Mesenchymal stem cell (in vitro differentiated cells and primary cell): ENCODE results near the gene LIMK2.
A peak's percentile ranks its signal among the peaks of the same experiment; 100 is the strongest.

Source experiments
- DNase-seq: peaks from one replicate; pipeline ENCODE4 v3.0.0-alpha.2; 2013
- H2AFZ ChIP-seq: one replicate; pipeline ENCODE4 v1.6.1; 2013; ENCODE audit warnings: low read depth, mild to moderate bottlenecking, control low read depth, inconsistent platforms, low read length, moderate library complexity
- H2AK5ac ChIP-seq: 2 replicates; pipeline ENCODE4 v1.6.1; 2013; ENCODE audit warnings: low read length, moderate library complexity, mild to moderate bottlenecking, inconsistent platforms; ENCODE audit not compliant: severe bottlenecking
- H2BK120ac ChIP-seq: one replicate; pipeline ENCODE4 v1.6.1; 2013; ENCODE audit warnings: low read depth, mild to moderate bottlenecking, inconsistent platforms, low read length, moderate library complexity
- H2BK12ac ChIP-seq, 2 experiments: one replicate each; pipeline ENCODE4 v1.6.1; 2013; ENCODE audit warnings: inconsistent platforms in 2 of 2, low read length in 2 of 2, mild to moderate bottlenecking in 2 of 2, moderate library complexity in 2 of 2, control low read depth in 1 of 2
- H2BK15ac ChIP-seq: one replicate; pipeline ENCODE4 v1.6.1; 2013; ENCODE audit warnings: mild to moderate bottlenecking, low read depth, inconsistent platforms; ENCODE audit not compliant: poor library complexity, severe bottlenecking
- H2BK5ac ChIP-seq: 2 replicates; pipeline ENCODE4 v1.6.1; 2013; ENCODE audit warnings: low read depth, mild to moderate bottlenecking, low read length, control low read depth, inconsistent platforms; ENCODE audit not compliant: poor library complexity, severe bottlenecking
- H3K14ac ChIP-seq, 2 experiments: one replicate each; pipeline ENCODE4 v1.6.1; 2013; ENCODE audit warnings: inconsistent platforms in 2 of 2, low read length in 2 of 2, control low read depth in 1 of 2, mild to moderate bottlenecking in 1 of 2, moderate library complexity in 1 of 2
- H3K18ac ChIP-seq, 2 experiments: one replicate each; pipeline ENCODE4 v1.6.1; 2013; ENCODE audit warnings: inconsistent platforms in 2 of 2, low read length in 2 of 2, control low read depth in 1 of 2, low read depth in 1 of 2, mild to moderate bottlenecking in 1 of 2
- H3K23ac ChIP-seq, 2 experiments: one replicate each; pipeline ENCODE4 v1.6.1; 2013; ENCODE audit warnings: inconsistent platforms in 2 of 2, low read length in 2 of 2, mild to moderate bottlenecking in 2 of 2, moderate library complexity in 2 of 2, control low read depth in 1 of 2
- H3K27ac ChIP-seq: 2 replicates; pipeline ENCODE4 v1.5.1; 2013; ENCODE audit warnings: mild to moderate bottlenecking, moderate library complexity, low read length, control low read depth, inconsistent platforms; ENCODE audit not compliant: poor library complexity, severe bottlenecking
- H3K27me3 ChIP-seq, 2 experiments: 2 replicates each; pipeline versions ENCODE4 v1.6.1 to v1.7.0; 2013; ENCODE audit warnings: low read length in 2 of 2, mild to moderate bottlenecking in 2 of 2, moderate library complexity in 2 of 2, control low read depth in 1 of 2, inconsistent platforms in 1 of 2; ENCODE audit not compliant: control insufficient read depth in 1 of 2, insufficient read depth in 1 of 2
- H3K36me3 ChIP-seq, 2 experiments: 2 replicates each; pipeline versions ENCODE4 v1.6.1 to v1.7.0; 2013; ENCODE audit warnings: low read length in 2 of 2, control low read depth in 1 of 2, inconsistent platforms in 1 of 2, low read depth in 1 of 2, mild to moderate bottlenecking in 1 of 2; ENCODE audit not compliant: insufficient read depth in 2 of 2, control insufficient read depth in 1 of 2
- H3K4ac ChIP-seq, 2 experiments: one replicate each; pipeline ENCODE4 v1.6.1; 2013; ENCODE audit warnings: inconsistent platforms in 2 of 2, low read length in 2 of 2, mild to moderate bottlenecking in 2 of 2, moderate library complexity in 2 of 2, control low read depth in 1 of 2, low read depth in 1 of 2
- H3K4me1 ChIP-seq: 2 replicates; pipeline ENCODE4 v1.6.1; 2013; ENCODE audit warnings: low read depth, low read length, control low read depth; ENCODE audit not compliant: control insufficient read depth, insufficient read depth
- H3K4me2 ChIP-seq: 2 replicates; pipeline ENCODE4 v1.6.1; 2013; ENCODE audit warnings: low read length, mild to moderate bottlenecking, inconsistent platforms; ENCODE audit not compliant: poor library complexity, severe bottlenecking
- H3K4me3 ChIP-seq, 2 experiments: 2 replicates each; pipeline versions ENCODE4 v1.5.1 to v1.7.0; 2013; ENCODE audit warnings: low read length in 2 of 2, mild to moderate bottlenecking in 2 of 2, control low read depth in 1 of 2, low read depth in 1 of 2; ENCODE audit not compliant: insufficient read depth in 1 of 2
- H3K79me1 ChIP-seq: replicated peaks from 2 replicates; pipeline ENCODE4 v1.6.1; 2013; ENCODE audit warnings: mild to moderate bottlenecking, control low read depth, low read length, inconsistent platforms; ENCODE audit not compliant: poor library complexity, severe bottlenecking
- H3K9ac ChIP-seq: 2 replicates; pipeline ENCODE4 v1.7.0; 2013; ENCODE audit warnings: mild to moderate bottlenecking, low read length, moderate library complexity
- H3K9me3 ChIP-seq: 2 replicates; pipeline ENCODE4 v1.7.0; 2013; ENCODE audit warnings: mild to moderate bottlenecking, low read length; ENCODE audit not compliant: control insufficient read depth
- H4K8ac ChIP-seq: one replicate; pipeline ENCODE4 v1.6.1; 2013; ENCODE audit warnings: inconsistent platforms, mild to moderate bottlenecking, low read length, moderate library complexity
- H4K91ac ChIP-seq: one replicate; pipeline ENCODE4 v1.6.1; 2013; ENCODE audit warnings: mild to moderate bottlenecking, low read length, inconsistent platforms
- WGBS: methylation state at CpG from one replicate; pipeline ENCODE4 v1.1.7; 2013; ENCODE audit warnings: mixed read lengths; 5-methylcytosine and 5-hydroxymethylcytosine counted together

LIMK2 gene

DNA sequence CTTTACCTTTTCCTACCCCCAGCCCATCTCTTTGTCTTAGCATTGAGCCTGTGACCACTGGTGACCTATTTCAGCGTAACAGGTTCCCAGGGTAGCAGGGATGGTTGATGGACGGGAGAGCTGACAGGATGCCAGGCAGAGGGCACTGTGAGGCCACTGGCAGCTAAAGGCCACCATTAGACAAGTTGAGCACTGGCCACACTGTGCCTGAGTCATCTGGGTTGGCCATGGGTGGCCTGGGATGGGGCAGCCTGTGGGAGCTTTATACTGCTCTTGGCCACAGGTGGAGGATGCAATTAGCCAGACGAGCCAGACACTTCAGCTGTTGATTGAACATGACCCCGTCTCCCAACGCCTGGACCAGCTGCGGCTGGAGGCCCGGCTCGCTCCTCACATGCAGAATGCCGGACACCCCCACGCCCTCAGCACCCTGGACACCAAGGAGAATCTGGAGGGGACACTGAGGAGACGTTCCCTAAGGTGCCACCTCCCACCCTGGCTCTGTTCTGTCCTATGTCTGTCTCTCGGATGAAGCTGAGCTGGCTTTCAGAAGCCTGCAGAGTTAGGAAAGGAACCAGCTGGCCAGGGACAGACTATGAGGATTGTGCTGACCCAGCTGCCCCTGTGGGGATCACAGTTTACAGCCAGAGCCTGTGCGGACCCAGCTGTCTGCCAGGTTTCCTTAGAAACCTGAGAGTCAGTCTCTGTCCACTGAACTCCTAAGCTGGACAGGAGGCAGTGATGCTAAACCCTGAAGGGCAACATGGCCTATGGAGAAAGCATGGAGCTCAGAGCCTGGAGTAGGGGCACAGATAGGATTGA lies 50.4 kb downstream of the LIMK2 start:
- no peak overlapping the region for H3K14ac ChIP-seq
- H3K4me2 ChIP-seq, result no peak overlapping the region
- H2BK120ac ChIP-seq, result no peak overlapping the region
- H3K23ac ChIP-seq, result no peak overlapping the region
- no peak overlapping the region for H2BK5ac ChIP-seq
- peaks cover 63 to 72% of the 10 kb centered on the region in 2 experiments for H3K36me3 ChIP-seq
- H3K9ac ChIP-seq, result no peak overlapping the region
- no peaks in the 10 kb centered on the region for H3K27me3 ChIP-seq
- no peak overlapping the region for H4K91ac ChIP-seq
- H3K4me3 ChIP-seq, result no peak overlapping the region
- peaks cover 40% of the 10 kb centered on the region for H3K79me1 ChIP-seq
- H3K4me1 ChIP-seq, result no peaks in the 10 kb centered on the region
- no peak for DNase-seq
- no peak overlapping the region for H4K8ac ChIP-seq
- H3K4ac ChIP-seq, result no peak overlapping the region
- H2AFZ ChIP-seq, result no peak overlapping the region
- no peak overlapping the region for H3K18ac ChIP-seq
- no peaks in the 10 kb centered on the region for H3K9me3 ChIP-seq
- H2BK12ac ChIP-seq, result no peak overlapping the region
- H3K27ac ChIP-seq, result no peak overlapping the region
- 95% methylated on average over 13 of the region's 13 CpGs for WGBS
- H2BK15ac ChIP-seq, result no peak overlapping the region
- no peak overlapping the region for H2AK5ac ChIP-seq

DNA sequence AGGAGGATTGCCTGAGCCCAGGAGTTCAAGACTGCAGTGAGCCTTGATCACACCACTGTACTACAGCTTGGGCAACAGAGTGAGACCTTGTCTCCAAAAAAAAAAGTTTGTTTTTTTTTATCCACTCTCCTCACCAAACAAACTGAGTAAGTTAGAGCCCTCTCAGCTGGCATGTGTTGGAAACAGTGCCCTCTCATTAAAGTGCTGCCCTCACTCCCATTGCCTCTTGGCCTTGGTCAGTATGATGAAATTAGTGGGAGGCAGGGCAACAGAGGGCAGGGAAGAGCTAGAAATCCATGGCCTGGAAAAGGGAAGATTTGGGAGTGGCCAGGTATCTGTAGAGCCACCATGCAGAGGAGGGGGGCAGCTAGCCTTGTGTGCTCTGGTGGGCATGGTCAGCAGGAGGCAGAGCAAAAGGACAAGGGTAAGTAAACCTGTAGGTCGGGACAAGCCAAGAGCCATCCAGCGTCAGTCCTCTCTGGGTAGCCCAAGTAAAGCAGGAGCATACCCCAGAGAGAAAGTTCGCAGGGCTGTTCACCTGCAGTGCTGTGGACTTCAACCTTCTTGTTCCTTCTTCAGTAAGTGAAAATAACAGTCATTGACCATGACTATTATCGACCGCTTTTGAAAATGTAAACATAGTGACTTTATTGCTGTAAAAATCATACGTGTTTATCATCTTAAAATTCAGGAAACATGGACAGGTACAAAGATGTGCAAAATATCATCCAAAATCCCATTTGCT lies 52.0 kb downstream of the LIMK2 start:
- H3K9me3 ChIP-seq, result no peaks in the 10 kb centered on the region
- H2AFZ ChIP-seq, result no peak overlapping the region
- H3K4me2 ChIP-seq, result no peak overlapping the region
- H2BK15ac ChIP-seq, result no peak overlapping the region
- no peak overlapping the region for H4K91ac ChIP-seq
- H3K79me1 ChIP-seq, result peaks cover 30% of the 10 kb centered on the region
- H3K14ac ChIP-seq, result no peak overlapping the region
- no peak for DNase-seq
- no peaks in the 10 kb centered on the region for H3K27me3 ChIP-seq
- H3K23ac ChIP-seq, result no peak overlapping the region
- H2BK12ac ChIP-seq, result no peak overlapping the region
- peaks cover 69 to 73% of the 10 kb centered on the region in 2 experiments for H3K36me3 ChIP-seq
- no peak overlapping the region for H3K27ac ChIP-seq
- no peak overlapping the region for H3K4ac ChIP-seq
- H4K8ac ChIP-seq, result no peak overlapping the region
- H3K9ac ChIP-seq, result no peak overlapping the region
- no peak overlapping the region for H3K18ac ChIP-seq
- 91% methylated on average over 6 of the region's 6 CpGs for WGBS
- no peak overlapping the region for H3K4me3 ChIP-seq
- H2AK5ac ChIP-seq, result no peak overlapping the region
- H2BK5ac ChIP-seq, result no peak overlapping the region
- no peak overlapping the region for H2BK120ac ChIP-seq
- no peaks in the 10 kb centered on the region for H3K4me1 ChIP-seq

DNA sequence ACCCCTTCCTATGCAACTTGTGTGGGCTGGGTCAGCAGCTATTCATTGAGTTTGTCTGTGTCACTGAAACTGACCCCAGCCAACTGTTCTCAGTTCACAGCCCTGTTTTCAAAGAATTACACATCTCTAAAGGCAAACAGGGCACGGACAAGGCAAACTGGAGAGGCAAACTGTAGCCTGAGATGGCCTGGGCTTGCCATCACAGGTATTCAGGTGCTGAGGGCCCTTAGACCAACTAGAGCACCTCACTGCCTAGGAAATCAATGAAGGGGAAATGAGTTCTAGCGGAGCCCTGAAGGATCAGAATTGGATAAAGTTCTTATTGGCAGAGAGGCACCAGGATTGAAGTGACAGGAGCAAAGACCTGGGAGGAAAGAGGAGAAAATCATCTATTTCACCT lies 56.2 kb downstream of the LIMK2 start:
- H3K9ac ChIP-seq, result no peak overlapping the region
- H2AFZ ChIP-seq, result no peak overlapping the region
- H2AK5ac ChIP-seq, result no peak overlapping the region
- DNase-seq, result no peak
- no peak overlapping the region for H4K91ac ChIP-seq
- H3K4ac ChIP-seq, result no peak overlapping the region
- peaks cover 23% of the 10 kb centered on the region for H3K4me1 ChIP-seq
- no peaks in the 10 kb centered on the region for H3K9me3 ChIP-seq
- no peak overlapping the region for H3K23ac ChIP-seq
- no peak overlapping the region for H3K4me3 ChIP-seq
- H3K18ac ChIP-seq, result no peak overlapping the region
- no peak overlapping the region for H4K8ac ChIP-seq
- no peak overlapping the region for H2BK5ac ChIP-seq
- peaks cover 14% of the 10 kb centered on the region for H3K79me1 ChIP-seq
- H2BK12ac ChIP-seq, result no peak overlapping the region
- H2BK120ac ChIP-seq, result no peak overlapping the region
- no peak overlapping the region for H3K4me2 ChIP-seq
- H3K27me3 ChIP-seq, result no peaks in the 10 kb centered on the region
- H3K14ac ChIP-seq, result no peak overlapping the region
- peaks cover 60% of the 10 kb centered on the region in 2 experiments for H3K36me3 ChIP-seq
- WGBS, result 96% methylated on average over 2 of the region's 2 CpGs
- H2BK15ac ChIP-seq, result no peak overlapping the region
- no peak overlapping the region for H3K27ac ChIP-seq

DNA sequence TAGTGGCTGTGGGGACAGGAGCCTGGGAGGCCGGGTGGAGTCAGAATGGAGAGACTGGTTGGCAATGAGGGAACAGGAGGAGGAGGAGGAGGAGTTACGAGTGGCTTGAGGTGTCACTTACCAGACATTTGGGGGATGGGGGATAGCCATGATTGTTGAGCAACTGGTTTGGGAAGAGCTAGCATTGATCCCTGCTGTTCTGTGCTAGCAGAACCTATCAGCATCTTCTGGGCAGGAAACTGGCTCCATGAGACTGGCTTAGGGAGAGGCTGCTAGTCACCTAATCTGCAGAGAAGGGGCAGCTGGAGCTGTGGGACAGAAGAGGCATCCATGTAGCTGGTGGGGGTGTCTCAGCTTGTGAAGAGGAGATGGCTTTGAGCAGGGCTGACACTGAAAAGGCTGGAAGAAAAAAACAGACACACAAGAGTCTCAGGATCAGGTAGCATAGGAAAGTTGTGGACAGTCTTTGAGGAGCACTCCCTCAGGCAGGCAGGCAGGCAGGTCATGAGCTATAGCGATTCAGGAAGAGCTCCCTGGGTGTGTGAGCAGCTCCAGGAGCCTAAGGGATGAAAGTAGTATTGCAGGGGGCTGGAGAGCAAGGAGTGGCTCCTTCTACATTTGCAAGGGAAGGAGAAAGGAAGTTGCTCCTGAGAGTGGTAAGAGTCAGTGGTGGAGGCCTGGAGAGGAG lies 57.9 kb downstream of the LIMK2 start:
- H3K4me3 ChIP-seq, result no peak overlapping the region
- H3K14ac ChIP-seq, result no peak overlapping the region
- no peaks in the 10 kb centered on the region for H3K27me3 ChIP-seq
- no peak overlapping the region for H2AFZ ChIP-seq
- H3K79me1 ChIP-seq, result peaks cover 12% of the 10 kb centered on the region
- peaks cover 23% of the 10 kb centered on the region for H3K4me1 ChIP-seq
- no peak overlapping the region for H4K8ac ChIP-seq
- H4K91ac ChIP-seq, result no peak overlapping the region
- no peak overlapping the region for H2BK12ac ChIP-seq
- H2BK5ac ChIP-seq, result no peak overlapping the region
- H3K36me3 ChIP-seq, result peaks cover 65 to 67% of the 10 kb centered on the region in 2 experiments
- H2AK5ac ChIP-seq, result peak overlapping the region; percentile 100
- DNase-seq, result no peak
- H2BK15ac ChIP-seq, result no peak overlapping the region
- no peak overlapping the region for H3K18ac ChIP-seq
- WGBS, result 61% methylated on average over 2 of the region's 3 CpGs
- H3K9ac ChIP-seq, result no peak overlapping the region
- H3K4ac ChIP-seq, result no peak overlapping the region
- no peak overlapping the region for H3K23ac ChIP-seq
- H2BK120ac ChIP-seq, result no peak overlapping the region
- H3K4me2 ChIP-seq, result no peak overlapping the region
- no peaks in the 10 kb centered on the region for H3K9me3 ChIP-seq
- H3K27ac ChIP-seq, result peak overlapping the region; percentile 96
